Left ventricle myocardium inferior (tissue), 1 donor: Measurements from ENCODE around the gene CACHD1. TPM values are rescaled to one million over a fixed set of nuclear protein-coding genes. Genes with fewer than 3 reads are reported as not detected.

Source experiments
- DNase-seq: peaks from one replicate; pipeline ENCODE4 v3.0.0-alpha.2; 2020
- H3K27ac ChIP-seq: fragments of 200-600 bp; replicated peaks from 2 replicates; pipeline ENCODE4 v1.8.0; 2021
- H3K27me3 ChIP-seq: fragments of 200-600 bp; 2 replicates; pipeline ENCODE4 v1.8.0; 2021; ENCODE audit warnings: low read depth
- H3K36me3 ChIP-seq: fragments of 200-600 bp; 2 replicates; pipeline ENCODE4 v1.8.0; 2021
- H3K4me1 ChIP-seq: fragments of 200-600 bp; 2 replicates; pipeline ENCODE4 v1.8.0; 2021
- H3K4me3 ChIP-seq: fragments of 200-600 bp; 2 replicates; pipeline ENCODE4 v1.8.0; 2021; ENCODE audit warnings: mild to moderate bottlenecking, moderate library complexity
- H3K9me3 ChIP-seq: fragments of 200-600 bp; replicated peaks from 2 replicates; pipeline ENCODE4 v1.8.0; 2021
- intact Hi-C: fragments of 100-400 bp; cut with micrococcal nuclease; formaldehyde crosslinking; loops from one replicate; pipeline ENCODE4 v1.11.0; 2022
- total RNA-seq: library from RNA; stranded (reverse); fragmentation: NEBNext Ultra II Directional; extraction: Animal tissue kit (Norgen Biotek cat#: 25700); gene quantifications from one replicate; pipeline ENCODE4 v1.2.1, GENCODE V29; 2021
- TF ChIP-seq, protein P1 (sequence below): fragments of 200-600 bp; IDR thresholded peaks from 2 replicates; pipeline ENCODE4 v1.8.0; 2021; ENCODE audit warnings: antibody characterized with exemption, mild to moderate bottlenecking, borderline replicate concordance
- donor health status: DM: no; HTN: yes; CAD: no; lungs with severe emphysema.

Gene CACHD1
- total RNA-seq, 1 donor from 2014 or later: 2.7 TPM

DNA sequence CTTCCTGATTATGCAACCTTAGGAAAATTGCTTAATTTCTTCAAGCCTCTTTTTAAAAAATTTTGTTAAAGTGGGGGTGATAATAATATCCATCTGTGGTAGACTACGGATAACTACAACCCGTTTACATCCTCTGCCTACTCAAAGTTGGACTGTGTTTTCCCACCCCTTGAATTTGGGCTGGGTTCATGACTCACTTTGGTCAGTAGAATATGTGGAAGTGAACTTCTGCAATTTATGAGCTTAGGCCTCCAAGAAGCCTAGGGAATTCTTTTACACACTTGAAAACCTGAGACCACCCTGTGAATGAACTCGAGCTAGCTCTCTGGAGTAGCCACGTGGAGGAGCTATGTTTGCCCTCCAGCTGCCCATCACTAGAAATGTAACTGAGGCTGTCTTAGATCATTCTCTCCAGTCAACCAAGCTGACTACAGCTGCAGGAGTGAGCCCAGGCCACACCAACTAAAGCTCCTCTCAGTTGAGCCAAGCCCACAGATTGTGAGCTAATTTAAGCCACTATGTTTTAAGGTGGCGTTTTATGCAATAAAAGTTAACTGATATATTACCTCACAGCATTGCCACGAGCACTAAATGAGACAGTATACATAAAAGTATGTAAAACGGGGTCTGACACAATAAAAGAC is 29.6 kb upstream of the CACHD1 start:
- TF ChIP-seq, protein P1, sequence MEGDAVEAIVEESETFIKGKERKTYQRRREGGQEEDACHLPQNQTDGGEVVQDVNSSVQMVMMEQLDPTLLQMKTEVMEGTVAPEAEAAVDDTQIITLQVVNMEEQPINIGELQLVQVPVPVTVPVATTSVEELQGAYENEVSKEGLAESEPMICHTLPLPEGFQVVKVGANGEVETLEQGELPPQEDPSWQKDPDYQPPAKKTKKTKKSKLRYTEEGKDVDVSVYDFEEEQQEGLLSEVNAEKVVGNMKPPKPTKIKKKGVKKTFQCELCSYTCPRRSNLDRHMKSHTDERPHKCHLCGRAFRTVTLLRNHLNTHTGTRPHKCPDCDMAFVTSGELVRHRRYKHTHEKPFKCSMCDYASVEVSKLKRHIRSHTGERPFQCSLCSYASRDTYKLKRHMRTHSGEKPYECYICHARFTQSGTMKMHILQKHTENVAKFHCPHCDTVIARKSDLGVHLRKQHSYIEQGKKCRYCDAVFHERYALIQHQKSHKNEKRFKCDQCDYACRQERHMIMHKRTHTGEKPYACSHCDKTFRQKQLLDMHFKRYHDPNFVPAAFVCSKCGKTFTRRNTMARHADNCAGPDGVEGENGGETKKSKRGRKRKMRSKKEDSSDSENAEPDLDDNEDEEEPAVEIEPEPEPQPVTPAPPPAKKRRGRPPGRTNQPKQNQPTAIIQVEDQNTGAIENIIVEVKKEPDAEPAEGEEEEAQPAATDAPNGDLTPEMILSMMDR: no peak
- Histone ChIP-seq H3K4me3 (no peak overlapping the region), H3K4me1 (no peaks in the 10 kb centered on the region), H3K36me3 (no peaks in the 10 kb centered on the region), H3K9me3 (no peaks in the 10 kb centered on the region), H3K27ac (no peak overlapping the region), H3K27me3 (no peaks in the 10 kb centered on the region)
- intact Hi-C loops: no loop called here
- DNase-seq: no peak

DNA sequence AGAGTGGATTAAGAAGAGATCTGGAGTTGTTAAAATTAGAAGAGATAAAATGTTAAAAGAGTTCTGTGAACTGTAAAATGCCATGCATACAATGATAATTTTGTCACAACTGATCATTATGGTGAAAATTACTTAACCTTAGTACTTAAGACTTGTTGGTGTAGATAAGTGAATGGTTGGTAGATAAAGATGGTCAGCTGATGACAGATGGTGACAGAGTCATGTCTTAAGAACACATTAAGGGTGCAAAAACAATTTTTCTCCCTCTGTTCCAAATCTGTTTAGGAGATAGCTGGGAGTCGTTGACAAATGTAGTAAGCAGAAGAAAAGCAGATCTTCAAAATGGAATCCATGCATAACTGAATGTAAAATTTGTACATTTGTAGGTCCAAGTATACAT is 18.5 kb upstream of the CACHD1 start:
- Histone ChIP-seq H3K4me1 (no peaks in the 10 kb centered on the region), H3K27ac (no peak overlapping the region), H3K27me3 (no peaks in the 10 kb centered on the region), H3K9me3 (no peaks in the 10 kb centered on the region), H3K4me3 (no peak overlapping the region), H3K36me3 (no peaks in the 10 kb centered on the region)
- no peak for DNase-seq
- TF ChIP-seq, protein P1: no peak
- intact Hi-C loops: no loop called here

DNA sequence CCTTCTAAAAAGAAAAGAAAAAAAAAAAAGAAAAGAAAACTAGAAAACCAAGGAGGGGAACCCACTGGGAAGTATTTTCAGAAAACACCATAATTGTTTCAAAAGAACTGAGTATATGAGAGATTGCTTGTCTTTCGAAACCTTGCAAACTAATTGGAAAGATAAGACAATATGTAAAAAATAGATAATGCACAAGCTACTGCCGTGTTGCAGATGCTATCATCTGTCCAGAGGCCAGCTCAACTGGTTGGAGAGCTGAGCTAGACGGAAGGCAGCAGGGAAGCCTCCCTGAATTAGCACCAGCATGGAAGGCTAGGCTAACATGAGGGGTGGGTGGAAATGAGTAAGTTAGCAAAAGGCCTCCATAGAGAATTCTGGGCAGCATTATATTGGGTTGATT is 16.2 kb upstream of the CACHD1 start:
- Histone ChIP-seq H3K36me3 (no peaks in the 10 kb centered on the region), H3K27me3 (no peaks in the 10 kb centered on the region), H3K4me3 (no peak overlapping the region), H3K9me3 (no peaks in the 10 kb centered on the region), H3K4me1 (no peaks in the 10 kb centered on the region), H3K27ac (no peak overlapping the region)
- TF ChIP-seq, protein P1: no peak
- DNase-seq: no peak
- intact Hi-C loops: no loop called here

DNA sequence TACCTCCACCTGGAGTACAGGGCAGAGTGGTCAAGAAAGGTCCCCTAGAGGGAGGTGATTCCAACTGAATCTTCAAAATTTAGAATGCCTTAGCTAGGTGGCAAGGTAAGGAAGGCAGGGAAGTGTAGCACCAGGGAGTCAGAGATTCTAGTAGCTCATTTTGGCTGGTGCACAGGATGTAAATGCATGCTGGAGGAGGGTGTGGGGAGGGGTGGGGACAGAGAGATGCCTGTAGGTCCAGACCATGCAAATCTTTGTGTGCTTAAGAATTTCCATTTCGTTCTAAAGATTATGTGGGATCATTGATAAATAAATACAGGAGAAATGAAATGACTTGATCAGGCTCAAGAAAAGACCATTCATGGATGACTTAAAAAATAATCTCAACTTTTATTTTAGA is 11.0 kb upstream of the CACHD1 start:
- TF ChIP-seq, protein P1: no peak
- intact Hi-C loops: no loop called here
- Histone ChIP-seq H3K4me3 (no peak overlapping the region), H3K9me3 (no peaks in the 10 kb centered on the region), H3K27me3 (no peaks in the 10 kb centered on the region), H3K36me3 (no peaks in the 10 kb centered on the region), H3K4me1 (no peaks in the 10 kb centered on the region), H3K27ac (no peak overlapping the region)
- no peak for DNase-seq

DNA sequence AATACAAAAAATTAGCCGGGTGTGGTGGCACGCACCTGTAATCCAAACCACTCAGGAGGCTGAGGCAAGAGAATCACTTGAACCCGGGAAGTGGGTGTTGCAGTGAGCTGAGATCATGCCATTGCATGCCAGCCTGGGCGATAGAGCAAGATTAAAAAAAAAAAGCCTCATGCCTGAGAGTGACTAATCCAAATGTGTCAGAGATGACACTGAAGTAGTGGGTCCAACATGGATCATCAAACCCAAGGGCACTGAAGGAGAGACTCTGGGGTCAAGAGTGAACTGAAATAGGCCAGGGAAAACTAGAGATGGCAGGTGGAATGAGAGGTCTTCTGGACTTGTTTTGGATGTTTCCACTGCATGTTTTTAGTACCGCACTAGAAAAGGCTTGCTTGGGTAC is 10.2 kb upstream of the CACHD1 start:
- Histone ChIP-seq H3K27ac (no peak overlapping the region), H3K36me3 (no peaks in the 10 kb centered on the region), H3K27me3 (no peaks in the 10 kb centered on the region), H3K4me3 (no peak overlapping the region), H3K4me1 (no peaks in the 10 kb centered on the region), H3K9me3 (no peaks in the 10 kb centered on the region)
- TF ChIP-seq, protein P1: no peak
- no peak for DNase-seq
- intact Hi-C loops: loop anchor here (10.0 kb wide), 1 partner anchor 195 kb away; no protein-coding TSS in a partner anchor
